ENCODE results near the gene ANKRD39. TPM values are rescaled to one million over a fixed set of nuclear protein-coding genes. Genes with fewer than 3 reads are reported as not detected.
A peak's percentile ranks its signal among the peaks of the same experiment; 100 is the strongest.

Gene ANKRD39
- total and polyA plus RNA-seq, 9 of the 15 experiments (the other 6 are each of a cell fraction or from before 2014, with no cell fraction given), result 8.2 to 33.1 (median 23.8) TPM

- TF ChIP-seq E2F8 (IDR thresholded peaks at IDR 0.05; ENCODE audit: low read depth, partially characterized antibody), result no peak
- TF ChIP-seq CBX1 (IDR thresholded peaks at IDR 0.05; ENCODE audit: low read depth), result 0 out of 2 replicates have a peak, but pooled peaks have one; percentile 57
- no peak for TF ChIP-seq BACH1 (tag; IDR thresholded peaks at IDR 0.05)
- peak; percentile 90 for TF ChIP-seq ZFX (CRISPR knock-in tag; IDR thresholded peaks at IDR 0.05)
- TF ChIP-seq HNRNPLL (IDR thresholded peaks at IDR 0.05; ENCODE audit: low read depth, low read length, poor library complexity, severe bottlenecking), result peak; percentile 74
- TF ChIP-seq SAFB (IDR thresholded peaks at IDR 0.05; ENCODE audit: borderline replicate concordance, low read depth, low read length), result no peak
- TF ChIP-seq ETV5 (CRISPR knock-in tag; IDR thresholded peaks at IDR 0.05; ENCODE audit: low read depth), result no peak
- 0 out of 2 replicates have a peak, but pooled peaks have one; percentile 32 for TF ChIP-seq OTX1 (CRISPR knock-in tag; IDR thresholded peaks at IDR 0.05)
- peak in 1 of 2 experiments; percentile 78; a peak in 2 of 4 replicates for TF ChIP-seq FOXA3 (CRISPR knock-in tag; conservative IDR thresholded peaks at IDR 0.05 in 1 of 2, IDR thresholded peaks at IDR 0.05 in 1 of 2)
- no peak for TF ChIP-seq ZKSCAN1 (IDR thresholded peaks at IDR 0.05; ENCODE audit: low read depth, low read length)
- TF ChIP-seq MEF2D (tag; conservative IDR thresholded peaks at IDR 0.05; ENCODE audit: low read depth), result no peak
- TF ChIP-seq NFE2 (IDR thresholded peaks at IDR 0.05; ENCODE audit: low read depth), result no peak
- TF ChIP-seq DNMT1 (IDR thresholded peaks at IDR 0.05), result no peak
- TF ChIP-seq L3MBTL2 (IDR thresholded peaks at IDR 0.05), result 0 out of 2 replicates have a peak, but pooled peaks have one; percentile 30
- TF ChIP-seq STAT5A (IDR thresholded peaks at IDR 0.05; ENCODE audit: borderline replicate concordance, low read length), result no peak
- TF ChIP-seq ATF1 (CRISPR knock-in tag; IDR thresholded peaks at IDR 0.05), result no peak
- peak; percentile 66 for TF ChIP-seq ATF1 (tag; IDR thresholded peaks at IDR 0.05)
- TF ChIP-seq ZNF384 (IDR thresholded peaks at IDR 0.05; ENCODE audit: low read depth, low read length), result no peak
- no peak for TF ChIP-seq ZNF449 (CRISPR knock-in tag; IDR thresholded peaks at IDR 0.05)
- TF ChIP-seq NCOA1 (IDR thresholded peaks at IDR 0.05; ENCODE audit: low read depth), result no peak
- TF ChIP-seq SMARCA4 (IDR thresholded peaks at IDR 0.05), result no peak
- TF ChIP-seq ZNF23 (CRISPR knock-in tag; IDR thresholded peaks at IDR 0.05), result no peak
- TF ChIP-seq ATF4 (CRISPR knock-in tag; IDR thresholded peaks at IDR 0.05), result 0 out of 2 replicates have a peak, but pooled peaks have one; percentile 14
- no peak for TF ChIP-seq PREB (CRISPR knock-in tag; IDR thresholded peaks at IDR 0.05)
- peak; percentile 94 for TF ChIP-seq ZNF436 (CRISPR knock-in tag; IDR thresholded peaks at IDR 0.05)
Measured at GRCh38 chr2:96816127-96816835, 41.5 kb downstream of the ANKRD39 start, which contains the start of gene CNNM3 (continued).

All from K562 (cell line).